Measurements from ENCODE around the gene P2RX5.

DNA sequence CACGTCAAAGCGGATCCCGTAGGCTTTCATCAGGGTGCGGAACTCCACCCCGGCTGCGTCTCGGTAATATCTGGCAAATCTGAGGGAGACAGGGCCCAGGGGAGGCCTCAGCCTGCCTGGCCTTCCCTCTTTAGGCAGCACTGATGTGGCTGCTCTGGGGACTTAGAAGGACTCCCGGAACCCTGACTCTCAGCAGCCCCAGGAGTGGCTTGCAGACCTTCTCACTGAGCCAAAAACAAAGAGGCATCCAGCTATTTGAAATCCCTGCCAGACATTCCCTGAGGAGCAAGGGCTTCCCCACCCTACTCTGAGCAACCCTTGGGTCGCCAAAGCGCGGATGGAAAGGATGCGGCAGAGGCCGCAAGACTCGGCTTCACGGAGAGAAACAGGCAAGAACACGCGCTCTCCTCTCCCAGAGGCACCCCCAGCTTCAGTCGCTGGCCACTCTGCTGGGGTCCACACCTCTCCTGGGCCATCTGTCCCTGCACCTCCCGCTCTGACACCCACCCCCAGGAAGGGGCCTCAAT lies 7.9 kb downstream of the P2RX5 start:
- no peak for TF ChIP-seq POLR2A (IDR thresholded peaks at IDR 0.05)
- TF ChIP-seq, protein P1, sequence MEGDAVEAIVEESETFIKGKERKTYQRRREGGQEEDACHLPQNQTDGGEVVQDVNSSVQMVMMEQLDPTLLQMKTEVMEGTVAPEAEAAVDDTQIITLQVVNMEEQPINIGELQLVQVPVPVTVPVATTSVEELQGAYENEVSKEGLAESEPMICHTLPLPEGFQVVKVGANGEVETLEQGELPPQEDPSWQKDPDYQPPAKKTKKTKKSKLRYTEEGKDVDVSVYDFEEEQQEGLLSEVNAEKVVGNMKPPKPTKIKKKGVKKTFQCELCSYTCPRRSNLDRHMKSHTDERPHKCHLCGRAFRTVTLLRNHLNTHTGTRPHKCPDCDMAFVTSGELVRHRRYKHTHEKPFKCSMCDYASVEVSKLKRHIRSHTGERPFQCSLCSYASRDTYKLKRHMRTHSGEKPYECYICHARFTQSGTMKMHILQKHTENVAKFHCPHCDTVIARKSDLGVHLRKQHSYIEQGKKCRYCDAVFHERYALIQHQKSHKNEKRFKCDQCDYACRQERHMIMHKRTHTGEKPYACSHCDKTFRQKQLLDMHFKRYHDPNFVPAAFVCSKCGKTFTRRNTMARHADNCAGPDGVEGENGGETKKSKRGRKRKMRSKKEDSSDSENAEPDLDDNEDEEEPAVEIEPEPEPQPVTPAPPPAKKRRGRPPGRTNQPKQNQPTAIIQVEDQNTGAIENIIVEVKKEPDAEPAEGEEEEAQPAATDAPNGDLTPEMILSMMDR (IDR thresholded peaks at IDR 0.05) = no peak

Data from upper lobe of left lung (tissue), 4 donors.